ENCODE data around the gene DDB1. TPM values are rescaled to one million over a fixed set of nuclear protein-coding genes. Genes with fewer than 3 reads are reported as not detected.

DDB1 gene
- total RNA-seq, 1 donor from 2014 or later, result 328 TPM

DNA sequence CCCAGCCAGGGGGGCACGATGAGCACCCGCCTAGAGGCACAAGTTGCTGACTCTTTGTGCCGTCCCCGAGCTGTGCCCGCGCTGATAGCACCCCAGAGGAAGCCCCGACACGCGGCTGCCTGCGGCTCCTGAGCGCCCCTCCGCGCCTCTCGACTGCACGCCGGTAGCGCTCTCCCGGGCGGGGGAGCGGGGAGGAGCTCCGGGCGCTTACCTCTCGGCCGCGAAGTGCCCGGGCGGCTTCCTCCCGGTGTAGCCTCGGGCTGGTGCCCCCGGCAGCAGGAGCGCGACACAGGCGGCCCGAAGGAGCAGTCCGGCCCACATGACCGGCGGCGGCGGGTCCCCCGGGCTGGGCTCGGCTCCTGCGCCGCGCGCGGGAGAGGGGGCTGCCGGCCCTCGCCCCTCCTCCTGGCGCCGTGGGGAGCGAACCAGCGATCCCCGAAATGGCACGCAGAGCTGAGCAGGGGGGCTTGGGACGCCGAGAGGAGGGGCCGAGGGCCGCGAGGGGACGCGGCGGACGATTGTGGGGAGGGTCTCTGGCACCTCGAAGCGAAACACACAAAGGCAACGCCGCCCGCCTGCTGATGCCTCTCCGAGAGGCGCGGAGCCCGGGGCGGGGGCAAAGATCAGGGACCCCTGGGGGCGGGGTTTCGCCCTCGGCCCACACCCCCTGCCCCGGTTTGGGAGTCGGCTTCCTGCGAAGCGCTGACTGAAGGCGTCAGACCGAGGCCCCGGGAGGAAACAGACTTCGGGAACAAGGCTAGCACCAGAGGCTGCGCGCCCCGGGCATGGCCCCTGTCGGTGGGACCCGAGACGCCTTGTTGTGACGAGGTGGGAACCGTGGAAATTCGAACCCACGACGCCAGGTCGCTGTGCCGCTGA lies 37.9 kb downstream of the DDB1 start, which contains the start of gene VWCE:
Gene VWCE, minus strand, starts transcription at position 600 of the 879 bp plus-strand sequence. Its CDS starts 279 bp downstream, at position 321.
- DNase-seq, result peak; percentile 71

DNA sequence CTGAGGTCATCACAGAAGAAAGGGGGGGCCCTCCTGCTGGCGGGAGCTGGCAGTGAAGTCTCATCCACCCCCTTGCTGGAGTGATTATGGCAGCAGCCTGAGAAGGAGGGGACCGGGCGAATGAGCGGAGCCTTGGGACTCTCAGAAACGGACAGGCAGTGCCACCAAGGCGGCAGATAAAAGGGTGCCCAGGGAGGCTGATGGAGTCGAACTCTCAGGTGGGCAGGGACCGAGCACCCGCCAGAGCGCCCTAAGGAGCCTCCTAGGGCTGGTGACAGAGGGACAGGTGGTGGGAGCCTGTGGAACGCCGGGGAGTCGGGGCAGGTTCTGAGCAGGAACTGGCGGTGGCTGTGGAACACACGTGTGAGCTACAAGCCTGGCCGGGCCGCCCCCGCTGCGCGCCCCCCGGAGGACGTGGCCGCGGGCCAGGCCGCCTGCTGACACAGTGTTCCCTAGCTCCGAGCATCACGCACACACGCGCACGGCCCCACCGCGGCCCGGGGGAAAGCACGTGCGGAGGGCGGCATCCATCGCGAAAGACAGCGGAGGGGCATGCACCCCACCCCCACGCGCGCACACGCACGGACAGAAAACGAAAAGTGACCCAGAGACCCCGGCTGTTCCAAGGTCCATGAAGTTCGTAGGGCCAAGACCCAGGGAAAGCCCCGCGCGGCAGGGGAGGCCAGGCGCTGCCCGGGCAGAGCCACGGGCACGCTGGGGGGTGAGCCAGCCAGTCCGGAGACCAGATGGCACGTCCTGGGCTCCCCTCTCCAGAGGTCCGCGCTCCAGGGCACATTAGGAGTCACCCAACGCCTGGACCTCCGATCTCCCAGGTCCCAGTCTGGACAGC lies 38.8 kb downstream of the DDB1 start:
- peak; percentile 68 for DNase-seq

DNA sequence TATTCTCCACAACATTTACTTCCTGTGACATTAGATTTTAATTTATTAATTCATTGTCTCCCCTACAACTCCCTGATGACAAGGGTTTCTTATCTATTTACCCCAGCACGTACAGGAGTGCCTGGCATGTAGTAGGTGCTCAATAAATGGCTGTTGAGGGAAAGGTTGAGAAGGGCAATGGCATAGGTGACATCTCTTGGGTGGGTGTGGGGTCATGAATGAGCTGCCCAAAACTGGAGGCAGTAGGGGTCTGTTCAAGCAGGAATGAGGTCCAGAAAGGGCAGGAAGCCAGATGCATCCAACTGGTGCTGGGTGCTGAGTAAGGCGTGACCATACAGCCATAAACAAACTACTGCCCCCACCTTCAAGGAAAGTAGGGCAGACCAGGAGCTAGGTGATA lies 40.5 kb downstream of the DDB1 start:
- no peak for DNase-seq

DNA sequence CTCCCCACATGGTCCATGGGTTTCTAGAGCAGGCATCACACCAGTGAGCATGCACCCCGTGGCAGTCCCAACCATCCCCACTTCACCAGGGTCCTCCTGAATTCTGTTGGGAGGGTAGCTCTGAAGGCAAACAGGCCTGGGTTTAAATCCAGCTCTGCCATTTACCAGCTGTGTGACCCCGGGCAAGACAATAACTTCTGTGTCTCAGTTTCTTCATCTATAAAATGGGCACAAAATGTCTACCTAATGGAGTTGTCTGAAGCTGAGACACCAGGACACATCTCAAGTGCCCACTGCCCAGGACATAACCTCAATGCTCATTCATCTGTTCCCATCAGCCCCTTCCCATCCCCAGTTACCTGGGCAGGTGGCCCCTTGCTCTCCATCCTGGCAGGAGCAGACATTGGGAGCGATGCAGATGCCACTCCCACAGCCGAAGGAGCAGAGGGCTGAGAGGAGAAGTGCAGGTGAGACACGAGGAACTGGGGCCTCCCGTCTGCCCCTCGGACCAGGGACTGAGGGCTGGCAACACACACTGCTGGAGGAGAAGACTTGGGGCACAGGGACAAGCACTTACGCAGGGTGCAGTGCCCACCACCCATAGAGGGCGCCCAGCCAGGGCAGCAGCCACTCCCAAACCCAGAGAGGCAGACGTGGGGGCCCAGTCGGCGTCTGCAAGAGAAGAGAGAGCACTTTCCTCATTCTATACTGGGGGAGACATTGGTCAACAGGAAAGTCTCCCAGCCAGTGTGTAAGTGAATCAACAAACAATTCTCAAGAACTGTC lies 41.8 kb downstream of the DDB1 start:
- DNase-seq, result no peak

DNA sequence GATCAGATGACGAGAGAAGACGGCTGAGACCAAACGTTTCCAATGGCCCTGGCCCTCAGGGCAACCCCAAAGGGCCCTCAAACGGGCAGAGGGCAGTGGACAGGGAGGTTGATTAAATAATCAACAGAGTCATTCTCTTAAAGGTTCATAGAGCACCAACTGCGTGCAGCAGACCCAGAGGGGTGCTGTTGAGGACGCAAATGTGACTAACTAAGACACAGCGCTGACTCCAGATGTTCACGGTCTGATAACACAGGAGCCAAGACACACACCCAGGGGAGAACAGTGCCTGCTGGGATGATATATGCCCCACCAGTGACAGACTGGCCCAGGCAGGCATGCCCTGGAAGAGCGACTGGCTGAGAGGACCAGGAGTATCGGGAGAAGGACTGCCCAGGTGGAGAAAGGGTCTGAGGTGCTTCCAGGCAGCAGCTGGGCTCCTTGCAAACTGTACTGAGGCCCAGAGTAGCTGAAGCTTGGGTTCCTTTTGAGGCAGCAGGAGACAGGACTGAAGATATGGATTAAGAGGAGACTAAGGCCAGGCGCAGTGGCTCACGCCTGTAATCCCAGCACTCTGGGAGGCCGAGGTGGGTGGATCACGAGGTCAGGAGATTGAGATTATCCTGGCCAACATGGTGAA lies 45.4 kb downstream of the DDB1 start:
- DNase-seq, result no peak

DNA sequence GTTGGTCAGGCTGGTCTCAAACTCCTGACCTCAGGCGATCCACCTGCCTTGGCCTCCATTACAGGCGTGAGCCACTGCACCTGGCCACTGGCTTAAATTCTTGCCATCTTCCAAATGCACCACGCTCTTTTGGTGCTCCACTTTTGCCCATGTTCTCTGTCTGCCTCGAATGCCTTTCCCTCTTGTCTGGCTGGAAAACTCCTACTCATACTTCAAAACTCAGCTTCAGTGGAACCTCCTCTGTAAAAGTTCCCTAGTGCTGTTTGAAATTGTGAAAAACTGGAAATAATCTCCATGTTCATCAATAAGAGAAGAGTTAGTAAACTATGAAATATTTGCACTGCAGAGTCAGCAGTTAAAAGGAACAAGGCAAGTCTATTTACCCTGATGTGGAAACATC lies 49.3 kb downstream of the DDB1 start:
- DNase-seq, result no peak

DNA sequence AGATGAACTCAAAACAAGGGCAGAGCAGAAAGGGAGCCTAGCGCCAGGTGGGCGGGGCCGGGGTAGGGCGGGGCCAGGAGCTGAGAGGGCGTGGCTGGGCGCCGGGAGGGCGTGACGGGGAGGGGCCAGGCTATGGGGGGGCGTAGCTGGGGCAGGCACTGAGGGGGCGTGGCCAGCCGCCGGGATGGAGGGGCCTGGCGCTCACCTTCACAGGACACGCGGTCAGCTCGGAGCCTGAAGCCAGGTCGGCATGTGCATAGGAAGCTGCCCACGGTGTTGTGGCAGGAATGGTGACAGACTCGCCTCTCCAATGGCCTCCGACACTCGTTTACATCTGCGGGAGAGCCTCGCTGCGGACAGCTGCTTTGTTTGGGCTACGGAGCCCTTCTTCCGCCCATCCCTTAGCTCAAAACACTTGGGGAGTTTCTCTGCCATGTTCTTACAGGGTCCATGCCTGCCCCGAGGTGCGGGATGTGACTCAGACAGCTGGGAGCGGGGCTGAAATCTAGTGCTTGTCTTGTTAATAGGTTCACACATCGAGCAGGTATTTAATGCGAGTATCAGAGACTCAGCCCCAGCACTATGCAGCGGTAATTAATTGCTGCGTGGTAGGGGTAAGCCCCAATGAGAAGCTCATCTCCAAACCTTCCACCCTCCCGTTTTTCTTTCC lies 51.2 kb downstream of the DDB1 start:
- peak; percentile 77 for DNase-seq

DNA sequence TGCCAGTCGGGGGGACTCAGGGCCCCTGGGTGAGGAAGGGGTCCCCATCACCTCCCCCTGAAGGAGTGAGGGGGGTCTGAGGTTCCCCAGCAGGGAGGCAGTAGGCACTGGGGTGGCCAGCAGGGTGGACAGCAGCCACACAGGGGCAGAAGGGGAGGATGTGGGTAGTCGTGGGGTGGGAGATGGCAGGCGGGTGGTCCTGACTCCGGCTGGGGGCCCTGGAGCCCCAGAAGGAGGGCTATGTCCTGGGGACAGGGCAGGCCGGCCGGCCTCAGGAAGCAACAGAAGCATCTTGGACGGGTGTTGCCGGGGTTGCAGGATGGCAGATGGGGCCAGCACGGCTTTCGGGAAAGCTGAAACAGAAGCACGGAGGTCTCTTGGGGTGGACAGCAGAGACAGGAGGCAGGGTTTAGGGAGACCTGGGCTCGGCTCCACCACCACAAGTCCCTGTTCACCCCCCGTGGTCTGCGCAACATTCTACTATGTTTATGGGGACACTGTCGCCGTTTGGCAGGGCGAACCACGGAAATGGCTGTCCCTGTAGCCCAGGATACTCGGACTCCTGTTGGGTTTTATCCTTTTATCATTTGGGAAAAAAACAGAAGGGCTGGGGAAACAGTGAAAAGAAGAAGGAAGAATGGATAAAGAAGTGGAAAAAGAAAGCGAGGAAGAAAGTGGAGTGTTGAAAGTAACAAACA lies 51.9 kb downstream of the DDB1 start:
- no peak for DNase-seq

DNA sequence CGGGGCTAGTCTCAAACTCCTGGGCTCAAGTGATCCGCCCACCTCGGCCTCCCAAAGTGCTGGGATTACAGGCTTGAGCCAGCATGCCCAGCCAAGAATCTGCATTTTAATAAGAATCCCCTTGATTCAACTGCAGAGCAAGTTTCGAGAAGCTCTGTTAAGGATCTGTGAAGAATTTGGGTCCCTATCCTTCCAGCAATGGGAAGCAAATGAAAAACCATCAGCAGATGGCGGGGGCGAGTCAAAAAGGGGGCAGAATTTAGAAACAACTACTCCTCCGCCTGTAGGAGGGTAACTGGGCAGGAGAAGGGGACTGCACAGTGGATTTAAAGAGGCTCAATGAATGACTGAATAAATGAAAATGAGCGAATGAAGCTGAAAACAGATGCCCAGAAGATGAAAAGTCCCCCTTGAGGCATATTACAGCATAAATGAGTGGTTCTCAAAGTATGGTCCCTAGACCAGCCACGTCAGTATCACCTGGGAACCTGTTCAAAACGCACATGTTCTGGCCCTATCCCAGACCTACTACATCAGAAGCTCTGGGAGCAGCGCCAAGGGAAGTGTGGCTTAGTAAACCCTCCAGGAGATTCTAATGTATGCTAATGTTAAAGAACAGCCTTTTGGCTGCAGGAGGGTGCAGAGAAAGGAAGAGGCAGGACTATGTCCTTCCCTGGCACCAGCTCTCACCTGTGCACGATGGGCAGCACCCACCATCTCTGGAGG lies 52.8 kb downstream of the DDB1 start:
- DNase-seq, result no peak

DNA sequence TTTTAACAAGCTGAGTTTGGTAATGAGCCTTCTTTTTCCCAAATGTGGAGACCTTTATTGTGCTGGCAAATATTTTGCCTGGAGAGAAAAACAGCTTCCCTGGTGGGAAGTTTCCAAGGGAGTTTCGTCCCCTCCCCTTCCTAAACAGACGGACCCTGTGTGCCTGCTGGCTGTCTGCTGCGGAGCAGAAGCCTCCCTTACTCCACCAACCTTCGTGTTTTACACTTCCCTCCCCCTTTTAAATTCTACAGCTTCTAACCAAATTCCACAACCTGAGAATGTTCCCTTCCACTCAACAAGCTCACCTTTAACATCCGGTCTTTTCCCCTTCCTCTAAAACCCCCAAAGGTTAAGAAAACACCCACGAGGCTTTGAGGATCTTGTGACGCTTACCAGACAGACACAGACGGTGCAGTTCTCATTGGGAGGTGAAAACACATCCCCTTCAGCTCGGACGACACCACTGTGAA lies 54.9 kb downstream of the DDB1 start:
- no peak for DNase-seq

DNA sequence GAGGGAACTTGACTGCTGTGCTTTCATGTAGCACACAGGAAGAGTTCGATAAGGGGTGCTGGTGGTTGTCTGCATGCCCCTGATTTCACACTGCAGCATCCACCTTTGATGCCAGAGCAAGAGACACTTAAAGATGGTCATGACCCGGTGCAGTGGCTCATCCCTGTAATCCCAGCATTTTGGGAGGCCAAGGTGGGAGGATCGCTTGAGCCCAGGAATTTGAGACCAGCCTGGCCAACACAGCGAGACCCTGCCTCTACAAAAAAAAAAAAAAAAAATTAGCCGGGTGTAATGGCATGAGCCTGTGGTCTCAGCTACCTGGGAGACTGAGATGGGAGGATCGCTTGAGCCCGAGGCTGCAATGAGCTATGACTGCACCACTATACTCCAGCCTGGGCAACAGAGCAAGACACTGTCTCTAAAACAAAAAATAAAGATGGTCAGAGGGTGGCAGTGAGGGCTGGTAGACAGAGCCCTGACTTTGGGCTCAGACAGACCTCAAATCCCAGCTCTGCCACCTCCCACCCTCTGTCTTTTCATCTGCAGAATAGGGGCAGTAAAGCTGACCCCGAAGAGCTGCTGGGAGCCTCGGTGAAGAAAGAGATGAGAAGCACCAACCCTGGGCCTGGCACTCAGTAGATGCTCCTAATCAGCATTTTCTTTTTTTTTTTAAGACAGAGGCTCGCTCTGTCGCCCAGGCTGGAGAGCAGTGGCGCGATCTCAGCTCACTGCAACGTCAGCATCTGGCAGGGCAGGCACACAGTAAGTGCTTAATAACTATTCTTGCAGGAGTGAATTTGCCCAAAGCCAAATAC lies 55.5 kb downstream of the DDB1 start:
- DNase-seq, result no peak

DNA sequence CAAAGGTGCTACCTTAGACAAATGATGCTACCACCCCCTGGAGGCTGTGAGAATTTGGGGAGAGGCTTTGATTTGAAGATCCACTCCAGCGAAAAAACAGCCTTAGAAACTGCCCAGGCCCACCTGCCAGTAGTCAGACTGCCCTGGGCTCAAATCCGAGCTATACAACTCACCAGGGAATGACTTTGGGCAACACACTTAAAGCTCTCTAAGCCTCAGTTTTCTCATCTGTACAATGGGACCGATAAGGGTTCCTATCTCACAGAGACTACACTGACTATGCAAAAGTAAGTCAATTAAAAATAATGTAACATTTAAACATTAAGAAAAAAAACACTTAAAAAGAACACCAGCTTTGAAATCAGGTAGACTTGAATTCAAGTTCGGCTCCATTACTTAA lies 57.7 kb downstream of the DDB1 start:
- no peak for DNase-seq

DNA sequence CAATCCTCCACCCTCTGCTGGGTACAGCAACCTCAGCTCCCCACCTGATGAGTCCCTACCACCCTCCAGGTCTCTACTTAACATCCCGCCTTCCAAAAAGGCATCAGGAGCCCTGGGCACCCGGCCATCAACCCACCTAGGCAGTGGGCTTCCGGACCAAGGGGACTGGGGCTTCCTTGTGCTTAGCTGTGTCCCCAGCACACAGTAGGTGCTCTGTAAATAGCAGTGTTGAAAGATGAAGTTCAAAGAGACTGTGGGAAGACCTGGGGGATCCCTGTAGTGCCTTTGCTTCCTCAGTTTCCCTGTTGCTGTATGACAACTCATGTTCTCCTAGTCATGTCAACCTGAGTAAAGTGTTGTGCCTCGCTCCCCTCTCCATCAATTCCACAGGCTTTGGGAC lies 58.8 kb downstream of the DDB1 start:
- no peak for DNase-seq

DNA sequence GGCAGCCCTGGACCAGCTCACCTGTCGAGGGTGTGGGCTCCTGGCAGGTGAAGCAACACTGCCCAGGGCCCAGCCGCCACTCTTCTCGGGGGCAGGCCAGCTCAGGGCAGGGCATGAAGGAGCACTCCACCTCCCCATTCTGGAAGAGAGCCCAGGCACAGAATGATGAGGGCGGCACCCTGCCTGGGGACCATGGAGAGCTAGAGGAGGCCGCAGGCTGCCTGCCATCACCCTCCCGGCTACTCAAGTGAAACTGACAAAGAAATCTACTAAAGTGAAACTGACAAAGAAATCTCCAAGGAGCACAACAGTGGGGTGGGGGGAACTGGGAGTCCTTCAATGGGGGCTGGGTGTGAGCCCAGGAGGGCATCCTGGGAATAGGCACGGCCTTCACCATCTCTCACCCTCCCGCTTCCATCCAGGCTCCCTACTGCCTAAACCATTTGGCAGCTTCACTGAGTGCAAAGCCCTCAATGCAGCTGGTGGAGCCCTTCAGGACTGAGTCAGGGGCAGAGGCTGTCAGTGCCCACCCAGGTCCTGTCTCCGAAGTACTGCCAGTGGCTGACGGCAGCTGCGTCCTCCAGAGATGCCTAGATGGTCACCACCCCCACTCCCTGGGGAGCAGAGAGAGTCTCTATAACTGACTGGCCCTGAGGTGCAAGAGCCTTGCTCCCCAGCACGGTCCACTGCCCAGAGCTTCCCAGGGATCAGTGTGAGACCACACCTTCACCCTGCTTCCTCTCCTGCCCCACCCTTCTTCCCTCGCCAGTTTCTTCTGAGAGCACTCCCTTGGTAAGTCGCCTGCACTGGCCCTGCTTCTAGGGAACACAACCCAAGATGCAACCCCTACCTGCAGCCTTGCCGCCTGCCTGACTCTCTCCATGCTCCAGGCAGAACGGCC lies 59.5 kb downstream of the DDB1 start:
- DNase-seq, result no peak

DNA sequence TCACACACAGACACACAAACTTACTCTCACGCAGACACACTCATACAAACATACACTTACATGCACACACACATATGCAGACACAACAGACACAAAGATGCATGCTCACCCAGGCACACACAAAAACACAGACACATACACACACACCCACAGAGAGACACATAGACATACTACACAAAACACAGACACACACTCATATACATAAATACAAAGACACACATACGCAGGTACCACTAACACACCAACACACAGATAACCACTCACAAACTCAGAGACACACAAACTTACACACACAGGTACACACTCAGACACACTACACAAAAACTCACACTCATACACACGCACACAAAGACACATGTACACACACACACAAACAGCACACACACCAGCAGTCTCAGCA lies 60.2 kb downstream of the DDB1 start:
- no peak for DNase-seq

DNA sequence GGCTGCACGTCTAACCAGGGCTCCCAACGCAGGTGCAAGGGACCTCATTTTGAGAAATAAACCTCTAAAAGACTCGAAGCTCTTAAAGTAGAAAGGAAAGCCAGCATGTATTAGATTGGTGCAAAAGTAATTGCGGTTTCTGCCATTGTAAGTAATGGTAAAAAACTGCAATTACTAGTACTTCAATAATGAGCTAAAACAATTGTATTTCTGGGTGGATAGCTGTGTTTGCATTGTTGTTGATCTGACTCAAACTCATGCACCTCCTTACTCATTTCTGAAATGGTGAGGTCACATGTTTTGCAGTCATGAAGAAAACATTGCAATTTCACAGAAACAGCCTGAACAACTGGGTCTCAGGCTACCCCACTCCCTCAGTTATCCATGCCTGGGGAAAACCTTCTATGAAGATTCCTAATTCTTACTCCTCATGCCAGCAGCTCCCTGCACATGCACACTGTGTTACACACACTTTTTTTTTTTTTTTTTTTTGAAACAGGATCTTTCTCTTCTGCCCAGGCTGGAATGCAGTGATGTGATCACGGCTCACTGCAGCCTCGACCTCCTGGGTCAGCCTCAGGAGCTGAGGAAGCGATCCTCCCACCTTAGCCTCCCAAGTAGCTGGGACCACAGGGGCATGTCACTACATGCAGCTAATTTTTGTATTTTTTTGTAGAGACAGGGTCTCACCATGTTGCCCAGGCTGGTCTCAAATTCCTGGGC lies 62.4 kb downstream of the DDB1 start:
- peak; percentile 45 for DNase-seq

DNA sequence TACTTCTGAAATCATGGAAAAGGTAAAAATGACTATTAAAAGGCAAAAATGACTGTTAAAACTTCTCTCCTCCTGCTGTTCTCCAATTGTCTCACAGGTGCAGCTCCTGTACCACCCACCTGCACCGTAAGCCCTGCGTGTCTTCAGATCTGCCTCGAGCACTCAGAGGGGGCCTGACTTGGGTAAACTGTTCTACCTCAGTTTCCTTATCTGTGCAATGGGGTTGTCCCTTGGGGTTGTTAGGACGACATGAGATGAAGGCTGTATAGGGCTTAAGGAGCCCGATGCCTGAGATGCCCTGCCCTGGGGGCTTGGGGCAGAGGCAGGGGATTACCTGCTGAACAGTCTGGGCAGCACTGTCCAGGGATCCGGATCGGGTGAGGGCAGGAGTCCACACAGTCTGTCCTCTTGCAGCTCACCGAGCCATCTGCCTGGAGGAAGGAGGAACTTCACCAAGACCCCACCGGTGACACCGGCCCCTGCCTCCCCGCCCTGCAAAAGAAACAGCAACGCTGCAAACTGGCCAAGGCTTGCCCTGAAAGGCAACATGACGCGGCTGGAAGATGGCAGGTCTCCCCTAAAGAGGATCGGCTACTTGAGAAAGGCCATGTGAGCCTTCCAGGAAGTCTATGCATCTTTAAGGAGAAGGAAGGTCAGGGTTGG lies 64.2 kb downstream of the DDB1 start:
- DNase-seq, result no peak

Data from dermis blood vessel endothelial cell (primary cell).